Measurements from ENCODE around the gene GGACT. TPM values are rescaled to one million over a fixed set of nuclear protein-coding genes. Genes with fewer than 3 reads are reported as not detected.

GGACT gene
- total and polyA plus RNA-seq, 4 donors, result 3.3 to 10.1 (median 4.8) TPM

GRCh38 chr13:100544866-100545683 lies 43.5 kb downstream of the GGACT start:
- no peak for DNase-seq (ENCODE audit: low read depth in 4 of 6, low spot score in 6 of 6)
- Histone ChIP-seq H3K36me3 (ENCODE audit: control insufficient read depth, insufficient read depth, low read length) (peaks cover 10% of the 10 kb centered on the region), H3K27ac (ENCODE audit: low read depth, low read length) (peak overlapping the region; percentile 63), H3K9me3 (ENCODE audit: control insufficient read depth, insufficient read depth, low read length) (no peaks in the 10 kb centered on the region), H3K4me1 (ENCODE audit: control insufficient read depth, insufficient read depth, low read length) (peaks cover 20% of the 10 kb centered on the region), H3K27me3 (ENCODE audit: control insufficient read depth, insufficient read depth, low read length) (no peaks in the 10 kb centered on the region), H3K4me3 (ENCODE audit: low read depth, low read length) (no peak overlapping the region)
- WGBS (ENCODE audit: insufficient coverage), result 73% methylated on average over 21 of the region's 22 CpGs

DNA sequence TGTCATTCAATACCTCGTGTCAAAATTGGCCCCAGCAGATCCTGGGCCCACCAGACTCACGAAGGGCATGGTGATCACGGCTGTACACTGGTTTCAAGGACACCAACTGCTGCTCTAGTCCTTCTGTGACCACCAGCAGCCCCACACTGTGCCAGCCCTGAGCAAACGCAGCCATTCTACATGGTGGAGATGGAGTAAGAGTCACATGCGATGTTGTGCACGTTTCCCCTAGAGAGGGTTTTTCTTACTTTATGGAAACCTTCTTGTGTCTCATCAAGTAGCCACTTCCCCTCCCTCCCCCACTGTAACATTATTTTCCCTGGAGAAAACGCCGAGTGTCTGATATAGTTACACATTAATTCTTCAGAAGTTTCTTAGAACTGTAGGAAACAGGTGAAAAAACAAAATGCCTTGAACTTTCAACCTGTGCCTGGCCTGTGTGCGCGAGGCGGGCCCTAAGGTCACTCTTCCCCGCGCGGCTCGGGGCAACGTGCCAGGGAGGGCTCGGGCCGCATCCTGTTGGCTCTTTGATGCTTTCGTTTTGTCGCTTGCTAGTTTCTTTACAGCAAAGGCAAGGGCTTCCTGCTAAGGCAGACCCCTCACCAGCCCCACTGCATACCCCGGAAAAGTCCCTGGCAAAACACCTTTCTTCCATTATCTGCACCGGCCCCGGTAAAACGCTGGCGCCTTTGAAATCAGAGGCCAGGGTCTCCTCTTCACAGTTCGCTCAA lies 44.6 kb downstream of the GGACT start:
- DNase-seq (ENCODE audit: low read depth in 4 of 6, low spot score in 6 of 6), result peak in 1 of 6 donors; percentile 61
- Histone ChIP-seq H3K36me3 (ENCODE audit: control insufficient read depth, insufficient read depth, low read length) (peaks cover 10% of the 10 kb centered on the region), H3K27me3 (ENCODE audit: control insufficient read depth, insufficient read depth, low read length) (no peaks in the 10 kb centered on the region), H3K4me3 (ENCODE audit: low read depth, low read length) (no peak overlapping the region), H3K27ac (ENCODE audit: low read depth, low read length) (peak overlapping the region; percentile 63), H3K9me3 (ENCODE audit: control insufficient read depth, insufficient read depth, low read length) (no peaks in the 10 kb centered on the region), H3K4me1 (ENCODE audit: control insufficient read depth, insufficient read depth, low read length) (peaks cover 11% of the 10 kb centered on the region)
- WGBS (ENCODE audit: insufficient coverage), result 77% methylated on average over 21 of the region's 26 CpGs

- peak in 2 of 6 donors; percentile 66 to 71 for DNase-seq (ENCODE audit: low read depth in 4 of 6, low spot score in 6 of 6)
- Histone ChIP-seq H3K9me3 (ENCODE audit: control insufficient read depth, insufficient read depth, low read length) (peaks cover 2% of the 10 kb centered on the region), H3K4me1 (ENCODE audit: control insufficient read depth, insufficient read depth, low read length) (peaks cover 8% of the 10 kb centered on the region), H3K4me3 (ENCODE audit: low read depth, low read length) (no peak overlapping the region), H3K27ac (ENCODE audit: low read depth, low read length) (peak overlapping the region; percentile 44), H3K27me3 (ENCODE audit: control insufficient read depth, insufficient read depth, low read length) (no peaks in the 10 kb centered on the region), H3K36me3 (ENCODE audit: control insufficient read depth, insufficient read depth, low read length) (peaks cover 10% of the 10 kb centered on the region)
- 70% methylated on average over 2 of the region's 8 CpGs for WGBS (ENCODE audit: insufficient coverage)
These were observed 45.8 kb downstream of the GGACT start for GRCh38 chr13:100542826-100543156.

DNA sequence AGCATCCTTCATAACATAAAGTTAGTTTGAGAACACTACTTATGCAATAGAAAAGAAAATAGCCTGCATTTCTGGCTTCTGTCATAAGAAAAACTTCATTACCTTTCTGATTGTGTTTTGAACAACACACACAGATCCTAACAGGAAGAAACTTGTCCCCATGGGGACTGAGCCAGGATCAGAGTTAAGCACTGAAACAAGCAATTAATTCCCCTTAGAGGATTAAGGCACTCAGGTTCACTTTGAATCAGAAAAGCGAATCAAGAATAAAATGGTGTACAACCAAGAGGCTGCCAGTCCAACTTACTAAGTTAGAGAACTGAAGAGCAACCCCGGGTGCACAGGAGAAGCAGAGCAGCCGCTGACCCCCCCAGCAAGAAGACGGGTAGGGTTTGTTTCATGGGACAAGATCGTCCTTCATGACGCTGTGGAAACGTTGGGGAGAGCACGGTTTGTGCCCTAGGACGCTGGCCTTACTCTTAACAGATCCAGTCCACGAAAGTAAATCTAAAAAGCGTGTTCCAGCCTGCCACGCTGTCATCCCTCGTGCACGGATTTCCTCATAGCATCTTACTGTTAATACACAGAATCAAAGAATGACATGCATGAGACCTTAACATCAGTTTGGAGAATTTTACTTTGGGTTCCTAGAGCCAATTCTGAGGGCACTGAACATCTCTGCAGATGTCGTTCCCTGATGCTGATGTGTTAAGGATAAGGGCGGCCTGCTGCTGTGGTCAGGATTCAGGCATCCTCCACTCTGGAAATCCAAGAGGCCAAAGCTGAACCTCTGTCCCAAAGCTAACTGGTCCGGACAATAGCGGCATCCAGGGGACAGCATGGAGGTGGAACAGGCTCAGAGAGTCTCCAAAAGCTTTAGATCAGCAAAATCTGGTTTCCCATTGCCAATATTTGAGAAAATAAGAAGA lies 46.4 kb downstream of the GGACT start:
- WGBS (ENCODE audit: insufficient coverage), result 86% methylated on average over 14 of the region's 18 CpGs
- no peak for DNase-seq (ENCODE audit: low read depth in 4 of 6, low spot score in 6 of 6)
- Histone ChIP-seq H3K4me3 (ENCODE audit: low read depth, low read length) (no peak overlapping the region), H3K36me3 (ENCODE audit: control insufficient read depth, insufficient read depth, low read length) (peaks cover 10% of the 10 kb centered on the region), H3K27ac (ENCODE audit: low read depth, low read length) (peak overlapping the region; percentile 44), H3K27me3 (ENCODE audit: control insufficient read depth, insufficient read depth, low read length) (no peaks in the 10 kb centered on the region), H3K4me1 (ENCODE audit: control insufficient read depth, insufficient read depth, low read length) (peaks cover 8% of the 10 kb centered on the region), H3K9me3 (ENCODE audit: control insufficient read depth, insufficient read depth, low read length) (peaks cover 2% of the 10 kb centered on the region)

GRCh38 chr13:100540621-100541020 lies 48.0 kb downstream of the GGACT start:
- Histone ChIP-seq H3K9me3 (ENCODE audit: control insufficient read depth, insufficient read depth, low read length) (peaks cover 2% of the 10 kb centered on the region), H3K27ac (ENCODE audit: low read depth, low read length) (no peak overlapping the region), H3K27me3 (ENCODE audit: control insufficient read depth, insufficient read depth, low read length) (no peaks in the 10 kb centered on the region), H3K36me3 (ENCODE audit: control insufficient read depth, insufficient read depth, low read length) (peaks cover 10% of the 10 kb centered on the region), H3K4me3 (ENCODE audit: low read depth, low read length) (no peak overlapping the region), H3K4me1 (ENCODE audit: control insufficient read depth, insufficient read depth, low read length) (peaks cover 8% of the 10 kb centered on the region)
- 100% methylated on average over 1 of the region's 3 CpGs for WGBS (ENCODE audit: insufficient coverage)
- no peak for DNase-seq (ENCODE audit: low read depth in 4 of 6, low spot score in 6 of 6)

GRCh38 chr13:100537951-100538462 lies 50.6 kb downstream of the GGACT start:
- no peak for DNase-seq (ENCODE audit: low read depth in 4 of 6, low spot score in 6 of 6)
- WGBS (ENCODE audit: insufficient coverage), result 90% methylated on average over 1 of the region's 5 CpGs
- H3K27ac ChIP-seq (ENCODE audit: low read depth, low read length), result no peak overlapping the region
- H3K4me1 ChIP-seq (ENCODE audit: control insufficient read depth, insufficient read depth, low read length), result peaks cover 5% of the 10 kb centered on the region
- H3K27me3 ChIP-seq (ENCODE audit: control insufficient read depth, insufficient read depth, low read length), result no peaks in the 10 kb centered on the region
- peaks cover 17% of the 10 kb centered on the region for H3K36me3 ChIP-seq (ENCODE audit: control insufficient read depth, insufficient read depth, low read length)
- peaks cover 2% of the 10 kb centered on the region for H3K9me3 ChIP-seq (ENCODE audit: control insufficient read depth, insufficient read depth, low read length)
- no peak overlapping the region for H3K4me3 ChIP-seq (ENCODE audit: low read depth, low read length)

DNA sequence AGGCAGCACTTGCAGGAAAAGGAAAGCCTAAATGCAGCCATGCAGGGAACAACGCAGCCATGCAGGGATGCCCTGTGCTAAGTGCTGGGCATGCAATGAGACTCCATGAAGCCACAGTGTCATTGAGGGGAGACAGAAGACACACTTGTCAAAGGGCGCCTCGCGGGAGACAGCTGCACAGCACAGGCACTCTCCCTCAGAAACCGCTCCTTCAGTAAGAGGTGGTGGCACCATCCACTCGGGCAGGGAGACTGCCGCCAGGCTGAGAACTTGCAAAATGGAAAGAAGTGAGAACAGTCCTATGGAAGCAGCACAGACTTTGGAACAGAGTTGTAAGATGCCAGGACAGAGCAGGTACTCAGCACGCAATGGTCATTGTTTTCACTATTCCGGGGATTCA lies 51.1 kb downstream of the GGACT start:
- Histone ChIP-seq H3K27me3 (ENCODE audit: control insufficient read depth, insufficient read depth, low read length) (no peaks in the 10 kb centered on the region), H3K4me3 (ENCODE audit: low read depth, low read length) (no peak overlapping the region), H3K27ac (ENCODE audit: low read depth, low read length) (no peak overlapping the region), H3K4me1 (ENCODE audit: control insufficient read depth, insufficient read depth, low read length) (peaks cover 5% of the 10 kb centered on the region), H3K36me3 (ENCODE audit: control insufficient read depth, insufficient read depth, low read length) (peaks cover 22% of the 10 kb centered on the region), H3K9me3 (ENCODE audit: control insufficient read depth, insufficient read depth, low read length) (peaks cover 2% of the 10 kb centered on the region)
- no peak for DNase-seq (ENCODE audit: low read depth in 4 of 6, low spot score in 6 of 6)
- 98% methylated on average over 5 of the region's 9 CpGs for WGBS (ENCODE audit: insufficient coverage)

GRCh38 chr13:100536643-100537180 lies 51.9 kb downstream of the GGACT start:
- Histone ChIP-seq H3K4me3 (ENCODE audit: low read depth, low read length) (no peak overlapping the region), H3K36me3 (ENCODE audit: control insufficient read depth, insufficient read depth, low read length) (peaks cover 30% of the 10 kb centered on the region), H3K27ac (ENCODE audit: low read depth, low read length) (no peak overlapping the region), H3K4me1 (ENCODE audit: control insufficient read depth, insufficient read depth, low read length) (peaks cover 5% of the 10 kb centered on the region), H3K9me3 (ENCODE audit: control insufficient read depth, insufficient read depth, low read length) (peaks cover 2% of the 10 kb centered on the region), H3K27me3 (ENCODE audit: control insufficient read depth, insufficient read depth, low read length) (no peaks in the 10 kb centered on the region)
- WGBS (ENCODE audit: insufficient coverage), result 87% methylated on average over 13 of the region's 13 CpGs
- DNase-seq (ENCODE audit: low read depth in 4 of 6, low spot score in 6 of 6), result no peak
